ENCODE measurements around the gene UBE3B.

Gene UBE3B

DNA sequence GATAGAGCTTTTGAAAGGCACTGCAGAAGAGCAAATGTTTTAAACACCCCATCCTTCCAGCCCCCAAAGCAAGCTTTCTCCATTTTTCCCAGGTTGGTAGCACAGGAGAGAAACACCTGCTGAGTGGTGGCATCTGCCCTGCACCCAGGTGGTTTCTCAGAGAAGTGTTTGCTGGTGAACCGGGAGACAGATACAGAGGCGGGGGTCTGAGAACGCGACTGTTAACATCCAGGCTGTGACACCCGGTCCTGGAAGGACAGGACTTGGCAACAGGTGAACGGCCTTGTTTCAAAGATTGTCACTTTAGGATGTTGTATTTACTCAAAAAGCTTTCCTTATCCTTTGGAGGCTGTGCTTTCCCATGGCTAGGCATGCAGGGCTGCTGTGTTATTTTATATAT is 77.3 kb downstream of the UBE3B start:
- no peaks in the 10 kb centered on the region for H3K9me3 ChIP-seq (ENCODE audit: control insufficient read depth, low read length)
- no peaks in the 10 kb centered on the region for H3K79me2 ChIP-seq
- H2AFZ ChIP-seq: no peak overlapping the region
- H3K4me1 ChIP-seq: no peaks in the 10 kb centered on the region
- H3K27me3 ChIP-seq (ENCODE audit: control insufficient read depth, insufficient read depth, low read length): no peaks in the 10 kb centered on the region
- no peaks in the 10 kb centered on the region for H3K36me3 ChIP-seq (ENCODE audit: control insufficient read depth, insufficient read depth, low read length)
- H3K4me2 ChIP-seq (ENCODE audit: low read length): no peak overlapping the region
- TF ChIP-seq, protein P1, sequence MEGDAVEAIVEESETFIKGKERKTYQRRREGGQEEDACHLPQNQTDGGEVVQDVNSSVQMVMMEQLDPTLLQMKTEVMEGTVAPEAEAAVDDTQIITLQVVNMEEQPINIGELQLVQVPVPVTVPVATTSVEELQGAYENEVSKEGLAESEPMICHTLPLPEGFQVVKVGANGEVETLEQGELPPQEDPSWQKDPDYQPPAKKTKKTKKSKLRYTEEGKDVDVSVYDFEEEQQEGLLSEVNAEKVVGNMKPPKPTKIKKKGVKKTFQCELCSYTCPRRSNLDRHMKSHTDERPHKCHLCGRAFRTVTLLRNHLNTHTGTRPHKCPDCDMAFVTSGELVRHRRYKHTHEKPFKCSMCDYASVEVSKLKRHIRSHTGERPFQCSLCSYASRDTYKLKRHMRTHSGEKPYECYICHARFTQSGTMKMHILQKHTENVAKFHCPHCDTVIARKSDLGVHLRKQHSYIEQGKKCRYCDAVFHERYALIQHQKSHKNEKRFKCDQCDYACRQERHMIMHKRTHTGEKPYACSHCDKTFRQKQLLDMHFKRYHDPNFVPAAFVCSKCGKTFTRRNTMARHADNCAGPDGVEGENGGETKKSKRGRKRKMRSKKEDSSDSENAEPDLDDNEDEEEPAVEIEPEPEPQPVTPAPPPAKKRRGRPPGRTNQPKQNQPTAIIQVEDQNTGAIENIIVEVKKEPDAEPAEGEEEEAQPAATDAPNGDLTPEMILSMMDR (IDR thresholded peaks at IDR 0.05): no peak
- H3K27ac ChIP-seq: no peak overlapping the region
- no peak overlapping the region for H3K9ac ChIP-seq
- no peak overlapping the region for H3K4me3 ChIP-seq (ENCODE audit: low read depth, low read length)

DNA sequence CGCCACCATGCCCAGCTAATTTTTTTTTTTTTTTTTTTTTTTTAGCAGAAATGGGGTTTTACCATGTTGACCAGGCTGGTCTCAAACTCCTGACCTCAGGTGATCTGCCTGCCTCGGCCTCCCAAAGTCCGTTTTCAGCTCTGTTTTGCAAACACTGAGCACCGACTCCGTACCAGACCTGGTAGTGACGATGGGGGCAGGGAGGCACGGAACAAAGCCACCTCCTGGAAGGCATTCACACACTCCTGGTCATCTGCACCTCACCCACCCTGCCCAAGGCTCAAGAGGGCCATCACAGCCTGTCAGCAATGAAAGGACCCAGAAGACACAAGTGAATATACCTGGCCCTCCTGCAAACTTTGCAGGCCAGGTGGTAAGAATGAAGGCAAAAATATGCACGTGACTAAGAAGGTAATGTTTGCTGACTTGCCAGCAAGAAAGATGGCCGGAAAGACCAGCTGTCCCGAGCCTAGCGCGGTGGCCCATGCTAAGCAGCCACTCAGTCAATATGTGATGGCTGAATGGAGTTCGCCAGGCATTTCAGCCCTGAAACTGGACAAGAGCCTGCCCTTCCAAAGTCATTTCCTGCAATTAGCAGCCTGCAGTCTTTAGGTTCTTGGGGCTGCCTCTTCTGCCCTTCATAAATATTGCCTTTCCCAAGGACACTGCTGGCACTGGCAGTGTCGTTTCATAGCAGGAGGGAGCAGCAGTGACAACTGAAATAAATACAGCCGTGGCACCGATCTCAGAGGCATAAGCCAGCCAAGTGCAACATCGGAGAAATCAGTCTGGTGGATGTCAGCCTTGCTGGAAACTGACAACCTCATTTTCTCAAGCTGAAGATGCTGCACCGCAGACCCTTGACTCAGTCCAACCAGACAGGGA is 78.2 kb downstream of the UBE3B start:
- Histone ChIP-seq H3K9me3 (ENCODE audit: control insufficient read depth, low read length) (no peaks in the 10 kb centered on the region), H3K4me3 (ENCODE audit: low read depth, low read length) (no peak overlapping the region), H3K4me2 (ENCODE audit: low read length) (no peak overlapping the region), H2AFZ (no peak overlapping the region), H3K79me2 (no peaks in the 10 kb centered on the region), H3K36me3 (ENCODE audit: control insufficient read depth, insufficient read depth, low read length) (no peaks in the 10 kb centered on the region), H3K4me1 (no peaks in the 10 kb centered on the region), H3K9ac (no peak overlapping the region), H3K27ac (no peak overlapping the region), H3K27me3 (ENCODE audit: control insufficient read depth, insufficient read depth, low read length) (no peaks in the 10 kb centered on the region)
- TF ChIP-seq, protein P1 (IDR thresholded peaks at IDR 0.05): no peak

DNA sequence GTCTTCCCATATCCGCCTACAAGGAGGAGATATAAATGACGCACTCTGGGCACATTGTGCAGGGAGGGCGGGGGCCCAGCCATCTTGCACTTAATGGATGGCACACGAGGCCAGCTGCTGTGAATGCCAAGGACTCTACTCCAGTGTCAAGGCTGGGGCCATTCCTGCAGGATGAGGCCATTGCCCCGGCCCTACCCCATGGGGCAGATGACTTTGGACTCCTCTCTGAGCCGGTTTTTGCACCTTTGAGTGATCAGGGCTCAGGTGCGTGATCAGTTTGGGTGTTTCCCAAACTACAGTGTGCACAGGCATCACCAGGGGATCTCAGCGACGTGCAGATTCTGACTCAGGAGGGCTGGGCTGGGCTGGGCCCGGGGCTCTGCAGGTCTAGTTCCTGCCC is 79.8 kb downstream of the UBE3B start:
- H3K9me3 ChIP-seq (ENCODE audit: control insufficient read depth, low read length): no peaks in the 10 kb centered on the region
- no peaks in the 10 kb centered on the region for H3K79me2 ChIP-seq
- H3K9ac ChIP-seq: no peak overlapping the region
- H3K27ac ChIP-seq: no peak overlapping the region
- no peak overlapping the region for H2AFZ ChIP-seq
- TF ChIP-seq, protein P1 (IDR thresholded peaks at IDR 0.05): no peak
- H3K4me2 ChIP-seq (ENCODE audit: low read length): no peak overlapping the region
- H3K36me3 ChIP-seq (ENCODE audit: control insufficient read depth, insufficient read depth, low read length): no peaks in the 10 kb centered on the region
- H3K27me3 ChIP-seq (ENCODE audit: control insufficient read depth, insufficient read depth, low read length): no peaks in the 10 kb centered on the region
- no peak overlapping the region for H3K4me3 ChIP-seq (ENCODE audit: low read depth, low read length)
- no peaks in the 10 kb centered on the region for H3K4me1 ChIP-seq

DNA sequence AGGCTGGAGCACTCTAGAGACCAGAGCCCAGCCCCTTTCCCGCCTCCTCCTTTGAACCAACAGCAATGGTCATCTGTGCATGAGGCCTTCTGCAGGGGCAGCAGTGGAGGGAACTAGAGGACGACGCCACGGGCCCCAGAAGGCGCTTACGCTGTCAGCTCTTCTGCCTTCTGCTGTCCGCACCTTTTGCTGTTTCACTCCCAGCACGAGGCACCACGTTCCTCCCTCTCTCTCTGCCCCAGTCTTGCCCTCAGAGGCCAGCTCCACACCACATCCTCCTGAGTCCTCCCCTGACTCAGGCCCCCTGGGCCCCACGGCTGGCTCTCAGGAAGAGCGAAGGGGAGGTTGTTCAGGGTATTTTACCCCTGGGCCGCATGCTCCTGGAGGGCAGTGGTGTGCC is 80.4 kb downstream of the UBE3B start:
- Histone ChIP-seq H3K9me3 (ENCODE audit: control insufficient read depth, low read length) (no peaks in the 10 kb centered on the region), H3K27me3 (ENCODE audit: control insufficient read depth, insufficient read depth, low read length) (no peaks in the 10 kb centered on the region), H2AFZ (no peak overlapping the region), H3K27ac (no peak overlapping the region), H3K36me3 (ENCODE audit: control insufficient read depth, insufficient read depth, low read length) (no peaks in the 10 kb centered on the region), H3K4me3 (ENCODE audit: low read depth, low read length) (no peak overlapping the region), H3K4me1 (no peaks in the 10 kb centered on the region), H3K4me2 (ENCODE audit: low read length) (no peak overlapping the region), H3K79me2 (no peaks in the 10 kb centered on the region), H3K9ac (no peak overlapping the region)
- TF ChIP-seq, protein P1 (IDR thresholded peaks at IDR 0.05): no peak
